ENCODE measurements around the gene MAFF.
"Not testable (repeated sequence)": the region's sequence is repeated elsewhere in the genome, so short reads cannot be mapped to it uniquely, and the experiment has no call there.

Gene MAFF

DNA sequence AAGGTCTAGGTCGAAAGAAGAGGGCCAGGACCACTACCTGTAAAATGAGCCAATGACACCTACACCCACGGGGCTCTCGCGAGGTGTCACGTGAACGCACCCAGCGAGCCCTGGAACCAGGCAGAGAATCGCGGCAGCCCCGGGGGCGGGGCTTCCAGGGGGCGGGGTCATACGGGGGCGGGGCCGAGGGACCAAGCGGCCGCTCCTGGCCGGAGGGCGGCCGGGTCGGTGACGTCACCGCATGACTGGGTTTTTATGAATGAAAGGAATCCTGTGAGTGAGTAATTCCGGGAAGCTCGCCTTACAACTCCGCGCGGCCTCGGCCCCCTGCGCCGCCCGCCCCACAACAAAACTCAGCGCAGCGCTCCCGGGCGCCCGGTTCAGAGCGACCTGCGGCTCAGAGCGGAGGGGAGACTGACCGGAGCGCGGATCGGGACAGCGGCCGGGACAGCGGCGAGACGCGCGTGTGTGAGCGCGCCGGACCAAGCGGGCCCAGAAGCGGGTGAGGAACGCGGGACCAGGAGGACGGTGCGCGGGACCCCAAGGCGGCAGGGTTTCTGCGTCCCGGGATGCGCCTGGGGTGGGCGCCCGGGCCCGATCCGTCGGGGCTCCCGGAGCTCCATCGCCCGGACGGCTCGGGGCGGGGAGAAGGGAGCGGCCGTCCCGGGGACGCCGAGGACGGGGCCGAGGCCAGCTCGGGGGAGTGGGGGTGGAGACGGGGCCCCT lies at the start of gene MAFF:
Gene MAFF, plus strand, starts transcription at position 284 of the 726 bp plus-strand sequence. CDS start 11,860 bp downstream, outside the sequence.
- DNase-seq (ENCODE audit: low read depth in 2 of 2, low spot score in 1 of 2): peak; percentile 70 to 89

DNA sequence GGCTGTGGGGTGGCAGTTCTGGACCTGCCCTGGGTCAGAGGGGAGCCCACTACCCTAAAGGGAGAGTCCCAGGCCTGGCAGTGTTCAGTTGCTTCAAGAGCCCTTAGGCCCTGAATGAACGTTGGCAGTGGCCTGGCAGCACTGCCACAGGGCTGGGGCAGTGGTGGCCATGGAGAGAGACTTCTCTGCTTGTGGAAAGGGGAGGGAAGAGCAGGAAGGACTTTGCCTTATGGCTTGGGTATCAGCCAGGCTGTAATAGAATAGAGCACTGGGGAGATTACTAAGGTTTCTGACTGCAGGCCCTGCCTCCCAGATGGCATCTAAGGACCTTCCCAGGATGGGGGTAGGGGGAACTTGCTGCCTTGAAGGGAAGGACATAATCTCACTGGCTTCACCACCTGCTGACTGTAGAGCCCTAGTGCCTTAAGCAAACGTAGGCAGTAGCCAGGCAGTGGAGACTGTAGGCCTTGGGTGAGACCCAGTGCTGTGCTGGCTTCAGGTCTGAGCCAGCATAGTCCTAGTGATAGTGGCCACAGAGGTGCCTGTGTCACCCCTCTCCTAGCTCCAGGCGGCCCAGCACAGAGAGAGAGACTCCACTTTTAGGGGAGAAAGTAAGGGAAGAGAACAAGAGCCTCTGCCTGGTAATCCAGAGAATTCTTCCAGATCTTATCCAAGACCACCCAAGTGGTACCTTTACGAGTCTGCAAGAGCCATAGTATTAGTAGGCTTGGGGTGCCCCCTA lies 47.8 kb upstream of the MAFF start:
- DNase-seq (ENCODE audit: low read depth in 2 of 2, low spot score in 1 of 2): no peak

DNA sequence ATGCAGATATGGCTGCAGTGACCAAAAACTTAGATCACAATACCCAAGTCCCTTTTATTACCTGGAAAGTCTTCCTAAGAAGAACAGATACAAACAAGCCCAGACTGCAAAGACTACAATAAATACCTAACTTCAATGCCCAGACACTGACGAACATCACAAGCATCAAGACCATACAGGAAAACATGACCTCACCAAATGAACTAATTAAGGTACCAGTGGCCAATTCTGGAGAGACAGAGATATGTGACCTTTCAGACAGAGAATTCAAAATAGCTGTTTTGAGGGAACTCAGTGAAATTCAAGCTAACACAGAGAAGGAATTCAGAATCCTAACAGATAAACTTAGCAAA lies 47.3 kb upstream of the MAFF start:
- not testable (repeated sequence) for DNase-seq (ENCODE audit: low read depth in 2 of 2, low spot score in 1 of 2)

DNA sequence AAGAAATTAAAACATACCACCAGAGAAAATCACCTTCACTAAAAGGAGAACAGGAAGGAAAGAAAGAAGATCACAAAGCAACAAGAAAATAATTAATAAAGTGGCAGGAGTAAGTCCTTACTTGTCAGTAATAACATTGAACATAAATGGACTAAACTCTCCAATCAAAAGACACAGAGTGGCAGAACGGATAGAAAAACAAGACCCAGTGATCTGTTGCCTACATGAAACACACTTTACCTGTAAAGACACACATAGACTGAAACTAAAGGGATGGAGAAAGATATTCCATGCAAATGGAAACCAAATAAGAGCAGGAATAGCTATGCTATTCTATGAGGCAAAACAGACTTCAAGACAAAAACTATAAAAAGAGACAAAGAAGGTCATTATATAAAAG lies 46.1 kb upstream of the MAFF start:
- no peak for DNase-seq (ENCODE audit: low read depth in 2 of 2, low spot score in 1 of 2)

DNA sequence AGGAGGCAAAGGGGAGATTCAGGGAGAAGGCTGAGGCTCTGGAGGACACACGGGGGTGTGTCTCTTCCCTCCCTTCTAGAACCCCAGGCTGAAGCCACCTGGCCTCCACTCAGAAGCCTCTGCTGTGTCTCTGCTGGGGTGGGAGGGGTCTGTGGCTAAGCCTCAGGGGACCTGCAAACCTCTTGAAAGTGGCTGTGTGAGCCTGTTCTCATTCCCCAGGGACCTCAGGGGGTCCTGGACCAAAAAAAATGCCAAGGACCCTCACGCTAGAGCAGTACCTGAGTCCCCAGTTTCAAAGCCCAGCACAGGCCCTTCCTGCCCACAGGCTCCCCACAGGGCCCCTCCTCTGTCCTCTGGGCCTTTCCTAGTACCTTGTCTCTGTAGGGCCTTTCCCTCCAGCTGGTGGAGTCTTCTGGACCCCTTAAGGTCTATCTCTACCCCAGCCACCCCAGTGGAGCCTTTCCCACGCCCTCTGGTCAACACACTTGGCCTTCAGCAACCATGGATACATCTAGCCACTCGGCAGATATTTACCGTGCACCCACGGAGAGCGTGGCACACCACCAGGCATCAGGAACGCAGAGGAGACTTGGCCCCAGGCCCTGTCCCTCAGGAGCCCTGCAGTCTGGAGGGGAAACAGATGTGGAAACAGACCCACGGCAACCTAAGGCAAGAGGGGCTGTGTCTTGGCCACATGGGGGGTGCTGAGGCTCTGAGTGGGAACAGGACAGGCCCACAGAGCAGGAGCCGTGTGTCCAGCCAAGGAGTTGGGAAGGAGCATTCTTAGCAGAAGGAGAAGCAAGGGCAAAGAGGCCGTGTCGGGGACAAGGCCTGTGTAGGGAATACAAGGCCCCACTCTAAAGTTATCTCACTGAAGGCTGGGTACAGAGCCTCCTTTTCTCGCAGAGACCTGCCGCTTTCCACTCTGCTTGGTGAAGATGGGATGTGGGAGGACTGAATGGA lies 38.6 kb upstream of the MAFF start:
- DNase-seq (ENCODE audit: low read depth in 2 of 2, low spot score in 1 of 2): no peak

DNA sequence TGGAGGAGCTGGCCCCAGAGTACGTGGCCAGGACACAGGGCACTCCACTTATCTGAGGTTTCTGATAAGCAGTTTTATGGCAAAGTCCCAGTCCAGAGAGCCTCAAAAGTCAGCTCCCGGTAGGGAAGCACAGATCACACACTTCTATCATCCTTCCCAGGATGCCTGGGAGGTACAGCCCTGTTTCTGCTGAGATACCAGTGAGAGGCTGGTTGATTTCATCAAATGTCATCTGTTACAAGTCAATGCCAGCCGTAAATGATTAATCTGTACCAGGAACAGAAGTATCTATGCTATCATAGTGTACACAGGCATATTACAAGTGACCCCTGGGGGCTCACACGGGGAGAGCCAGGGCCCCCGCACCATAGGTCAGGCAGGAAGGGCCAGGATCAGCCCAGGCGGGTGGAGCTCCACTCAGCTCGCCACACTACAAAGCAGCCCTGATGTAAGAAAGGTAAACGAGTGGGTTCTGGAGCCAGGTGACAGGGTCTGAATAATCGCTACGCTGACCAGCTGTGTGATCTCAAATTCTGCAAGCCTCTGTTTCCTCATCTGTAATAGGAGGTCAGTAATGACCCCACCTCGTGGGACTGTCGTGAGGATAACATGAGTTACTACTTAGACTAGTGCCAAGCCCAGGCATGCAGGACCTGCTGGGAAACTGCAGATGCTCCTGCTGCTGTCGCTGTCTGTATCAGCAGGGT lies 37.8 kb upstream of the MAFF start:
- no peak for DNase-seq (ENCODE audit: low read depth in 2 of 2, low spot score in 1 of 2)

DNA sequence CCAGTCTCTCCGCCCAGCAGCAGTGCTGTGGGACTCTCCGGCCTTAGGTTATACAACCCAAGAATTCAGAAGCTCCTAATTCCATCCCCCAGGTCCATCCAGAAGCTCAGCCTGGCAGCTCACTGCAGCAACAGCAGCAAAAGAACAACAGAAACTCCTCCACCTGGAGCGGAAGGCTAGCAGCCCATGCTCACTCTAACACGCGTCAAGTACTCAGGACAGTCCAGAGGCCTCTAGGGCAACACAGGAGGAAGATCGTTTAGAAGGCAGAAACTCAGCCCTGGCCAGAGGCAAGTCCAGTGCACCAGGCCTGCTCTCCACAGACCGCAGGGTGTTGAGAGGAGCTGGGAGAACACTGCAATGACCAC lies 37.3 kb upstream of the MAFF start:
- DNase-seq (ENCODE audit: low read depth in 2 of 2, low spot score in 1 of 2): no peak

DNA sequence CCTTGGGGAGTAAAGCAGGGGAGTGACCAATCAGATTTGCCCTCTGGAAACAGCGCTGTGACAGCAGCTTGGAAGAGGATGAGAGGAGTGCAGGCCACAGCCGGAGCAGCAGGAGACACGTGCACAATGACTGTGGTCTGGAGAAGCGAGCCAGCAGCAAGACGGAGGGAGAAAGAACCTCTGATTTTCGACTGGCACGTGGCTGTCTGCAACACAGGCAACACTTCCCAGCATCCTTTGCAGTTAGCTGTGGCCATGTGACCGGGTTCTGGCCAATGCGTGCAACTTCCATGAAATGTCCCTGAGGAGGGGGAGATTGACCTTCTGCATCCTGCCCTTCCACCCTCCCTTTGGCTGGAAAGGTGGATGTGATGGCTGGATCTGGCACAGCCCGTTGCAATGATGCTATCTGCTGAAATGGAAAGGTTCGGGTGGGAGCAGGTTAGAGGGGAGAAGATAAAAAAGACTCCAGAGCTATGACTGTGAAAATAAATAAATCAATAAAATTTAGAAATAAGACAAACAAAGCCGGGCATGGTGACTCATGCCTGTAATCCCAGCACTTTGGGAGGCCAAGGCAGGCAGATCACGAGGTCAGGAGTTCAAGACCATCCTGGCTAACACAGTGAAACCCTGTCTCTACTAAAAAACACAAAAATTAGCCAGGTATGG lies 35.7 kb upstream of the MAFF start:
- DNase-seq (ENCODE audit: low read depth in 2 of 2, low spot score in 1 of 2): no peak

DNA sequence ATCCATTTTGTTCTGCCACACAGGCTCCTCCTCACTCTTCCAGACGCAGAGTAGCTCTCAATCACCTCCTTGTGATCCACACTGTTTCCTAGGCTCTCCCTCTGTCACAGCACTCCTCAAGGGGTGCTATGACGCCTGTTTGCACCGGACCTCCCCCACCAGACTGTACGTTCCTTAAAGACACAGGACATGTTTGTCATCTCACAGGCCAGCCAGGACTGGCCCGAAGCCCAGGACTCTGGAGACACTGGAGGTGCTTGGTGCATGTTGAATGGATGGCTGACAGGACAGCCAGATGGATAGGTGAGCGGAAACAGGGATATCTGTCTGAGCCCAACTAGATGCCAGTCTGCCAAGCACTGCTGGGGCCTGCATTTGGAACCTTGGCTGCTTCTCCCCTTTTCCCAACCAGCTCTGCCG lies 33.8 kb upstream of the MAFF start:
- no peak for DNase-seq (ENCODE audit: low read depth in 2 of 2, low spot score in 1 of 2)

DNA sequence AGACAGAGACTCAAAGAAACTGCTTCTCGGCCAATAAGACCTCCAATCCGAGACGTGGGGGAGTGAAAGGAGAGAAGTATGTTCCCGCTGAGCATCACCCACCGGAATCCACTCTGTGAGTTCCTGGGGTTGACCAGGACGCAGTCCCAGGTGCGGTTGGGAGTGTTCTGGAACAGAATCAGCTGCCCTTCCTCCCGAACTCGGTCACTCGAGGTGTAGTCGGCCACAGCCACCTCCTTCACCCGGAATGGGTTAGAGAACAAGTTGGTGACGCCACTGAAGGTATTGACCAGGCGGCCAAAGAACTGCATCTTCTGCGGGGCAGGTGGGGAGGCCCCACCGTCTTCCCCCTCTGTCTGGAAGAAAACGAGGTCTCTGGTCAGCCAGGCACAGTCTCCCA lies 32.7 kb upstream of the MAFF start:
- DNase-seq (ENCODE audit: low read depth in 2 of 2, low spot score in 1 of 2): no peak

DNA sequence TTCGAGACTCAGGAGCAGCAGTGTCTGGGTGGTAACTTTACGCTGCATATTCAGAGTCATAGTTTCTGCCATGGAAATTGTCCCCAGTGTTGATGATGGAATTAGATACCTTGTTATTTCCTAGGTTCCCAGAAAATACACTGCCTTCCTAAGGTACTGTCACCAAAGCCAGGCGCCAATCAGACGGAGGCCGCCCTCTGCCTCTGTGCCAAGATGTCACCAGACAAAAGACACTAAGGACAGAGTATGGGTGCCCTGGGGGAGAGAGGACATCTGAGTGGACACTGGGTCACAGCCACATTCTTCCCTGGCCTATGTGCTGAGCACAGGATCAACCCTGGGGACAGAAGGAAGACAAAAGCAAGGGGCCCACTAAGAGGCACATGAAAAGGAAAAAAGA lies 31.3 kb upstream of the MAFF start:
- no peak for DNase-seq (ENCODE audit: low read depth in 2 of 2, low spot score in 1 of 2)

DNA sequence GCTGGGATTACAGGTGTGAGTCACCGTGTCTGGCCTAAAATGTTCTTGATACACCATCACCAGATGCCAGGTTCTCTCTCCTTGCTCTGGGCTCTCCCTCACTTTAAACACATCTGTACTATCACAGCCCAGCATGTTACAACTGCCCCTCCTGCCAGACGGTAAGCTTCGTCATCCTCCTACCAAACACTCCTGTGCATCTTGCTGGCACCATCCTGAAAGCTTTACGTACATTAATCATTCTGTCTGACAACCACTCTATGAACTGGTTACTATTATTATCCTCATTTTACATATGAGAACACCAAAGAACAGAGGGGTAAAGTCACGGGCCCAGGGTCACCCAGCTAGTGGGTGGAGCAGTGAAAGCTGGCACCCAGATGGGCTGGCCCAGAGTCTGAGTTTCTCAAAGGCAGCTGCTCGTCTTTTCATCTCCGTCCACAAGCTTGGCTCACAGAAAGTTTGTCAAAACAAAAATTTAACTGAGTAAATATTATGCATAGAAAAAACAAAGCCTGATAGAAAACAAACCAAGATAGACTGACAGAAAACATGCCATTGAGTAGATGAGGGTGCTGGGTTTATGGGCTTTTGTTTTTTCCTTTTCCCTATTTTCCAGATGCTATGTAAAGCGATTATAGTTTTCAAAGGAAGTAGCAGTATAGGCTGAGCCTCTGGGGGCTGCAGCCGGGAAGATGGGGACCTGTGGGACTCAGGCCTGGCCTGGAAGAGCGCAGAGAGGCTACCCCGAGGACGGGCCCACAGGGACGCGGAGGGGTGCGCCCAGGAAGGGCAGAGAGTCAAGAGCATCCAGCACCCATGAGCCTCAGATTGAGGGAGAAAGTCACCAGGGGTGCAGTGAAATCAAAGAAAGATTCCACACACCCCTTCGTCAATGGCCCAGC lies 29.6 kb upstream of the MAFF start:
- DNase-seq (ENCODE audit: low read depth in 2 of 2, low spot score in 1 of 2): no peak

DNA sequence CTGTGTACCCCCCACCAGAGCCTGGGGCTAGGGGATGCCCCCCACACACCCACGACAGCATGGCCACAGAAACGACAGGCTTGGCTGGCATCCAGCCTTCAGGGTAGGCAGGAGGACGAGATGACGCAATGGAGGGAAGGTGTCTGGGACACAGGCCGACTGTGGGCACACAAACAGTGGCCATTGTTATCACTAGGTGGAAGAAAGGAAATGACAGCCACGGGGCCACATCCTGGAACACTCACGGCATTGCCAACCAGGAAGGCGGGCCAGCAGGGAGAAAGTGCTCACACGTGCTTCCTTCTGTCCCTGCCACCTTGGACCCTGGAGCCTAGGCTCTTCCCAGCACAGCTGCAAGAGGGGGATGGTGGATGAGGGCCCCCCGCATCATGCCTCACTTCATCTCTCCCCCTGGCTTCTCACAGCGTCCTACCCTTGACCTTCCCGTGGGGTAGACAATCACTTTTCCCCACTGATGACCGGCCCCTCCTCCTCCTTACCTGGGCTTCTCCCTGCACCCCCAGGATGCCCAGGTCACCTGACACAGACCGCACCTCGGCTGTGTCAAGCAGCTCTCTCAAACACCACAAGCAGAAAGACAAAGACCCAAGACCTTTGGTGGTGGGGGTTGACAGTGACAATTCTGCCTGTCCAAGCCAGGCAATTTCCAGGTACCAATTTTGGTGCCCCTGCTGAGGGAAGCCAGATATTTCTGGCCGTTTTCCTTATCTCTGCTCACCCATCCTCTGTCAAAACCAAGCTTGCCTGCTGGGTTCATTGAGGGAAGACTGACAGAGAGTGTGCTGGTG lies 28.8 kb upstream of the MAFF start:
- DNase-seq (ENCODE audit: low read depth in 2 of 2, low spot score in 1 of 2): peak in 1 of 2 donors; percentile 47

DNA sequence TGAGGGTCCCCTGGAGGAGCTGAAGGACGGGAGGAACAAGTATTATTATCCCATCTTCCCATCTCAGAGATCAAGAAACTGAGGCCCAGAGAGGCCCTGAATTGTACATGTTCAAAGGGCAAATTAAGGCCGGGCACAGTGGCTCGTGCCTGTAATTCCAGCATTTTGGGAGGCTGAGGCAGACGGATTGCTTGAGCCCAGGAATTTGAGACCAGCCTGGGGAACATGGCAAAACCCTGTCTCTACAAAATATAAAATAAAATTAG lies 28.2 kb upstream of the MAFF start:
- no peak for DNase-seq (ENCODE audit: low read depth in 2 of 2, low spot score in 1 of 2)

DNA sequence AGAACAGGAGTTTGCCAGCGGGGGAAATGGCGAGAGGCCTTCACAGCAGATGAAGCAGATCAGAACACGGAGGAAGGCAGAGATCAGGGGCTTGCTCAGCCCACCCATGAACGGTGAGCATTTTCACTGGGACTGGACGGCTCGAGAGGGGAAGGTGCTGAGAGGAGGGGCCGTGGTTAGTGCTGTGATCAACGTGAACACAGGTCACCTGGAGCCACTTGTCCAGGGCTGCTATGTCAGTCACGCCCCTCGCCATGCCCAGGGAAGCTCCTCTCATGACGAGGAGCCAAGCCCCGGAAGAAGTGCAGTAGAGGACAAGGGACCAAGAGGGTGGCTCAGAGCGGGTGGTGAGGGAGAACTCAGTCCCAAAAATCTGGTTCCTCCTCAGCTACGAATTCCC lies 27.2 kb upstream of the MAFF start:
- DNase-seq (ENCODE audit: low read depth in 2 of 2, low spot score in 1 of 2): no peak

DNA sequence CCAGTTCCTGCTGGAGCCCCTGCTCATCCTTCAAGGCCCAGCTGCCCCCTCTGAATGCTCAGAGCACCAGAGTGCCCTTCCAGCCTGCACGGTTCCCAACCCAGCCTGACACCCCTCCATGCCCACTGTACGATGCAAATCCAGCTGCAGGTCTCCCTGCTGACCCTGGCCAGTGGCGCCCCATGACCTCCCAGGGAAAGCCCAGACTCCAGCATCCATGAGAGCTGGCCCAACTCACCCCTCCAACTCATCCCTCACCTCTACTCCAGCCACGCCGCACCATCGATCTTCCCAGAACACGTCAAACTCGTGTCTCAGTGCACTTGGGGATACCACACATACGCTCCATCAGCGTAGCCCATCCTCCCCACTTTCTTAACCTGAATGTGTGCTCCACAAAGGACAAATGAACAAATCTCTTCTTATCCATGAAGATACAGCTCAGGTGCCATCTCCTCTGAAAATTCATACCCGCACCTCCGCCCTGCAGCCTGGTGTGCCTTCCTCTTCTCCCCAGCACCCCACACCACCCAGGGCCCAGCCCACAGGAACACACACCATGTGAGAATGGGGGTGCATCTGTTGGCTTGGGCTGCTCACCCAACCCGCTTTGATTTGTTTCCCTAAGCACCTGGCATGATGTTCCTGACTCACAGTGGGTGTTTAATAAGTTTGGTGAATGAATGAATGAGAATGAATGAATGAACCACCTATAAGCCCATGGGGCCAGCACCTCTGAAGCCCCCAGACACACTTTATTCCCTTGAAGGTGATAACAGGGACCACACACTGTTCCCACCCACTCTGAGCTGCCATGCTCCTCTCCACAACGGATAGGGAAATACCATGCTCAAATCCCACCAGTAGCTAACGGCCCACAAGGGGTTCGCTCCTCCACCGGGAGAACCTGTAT lies 26.3 kb upstream of the MAFF start:
- no peak for DNase-seq (ENCODE audit: low read depth in 2 of 2, low spot score in 1 of 2)

DNA sequence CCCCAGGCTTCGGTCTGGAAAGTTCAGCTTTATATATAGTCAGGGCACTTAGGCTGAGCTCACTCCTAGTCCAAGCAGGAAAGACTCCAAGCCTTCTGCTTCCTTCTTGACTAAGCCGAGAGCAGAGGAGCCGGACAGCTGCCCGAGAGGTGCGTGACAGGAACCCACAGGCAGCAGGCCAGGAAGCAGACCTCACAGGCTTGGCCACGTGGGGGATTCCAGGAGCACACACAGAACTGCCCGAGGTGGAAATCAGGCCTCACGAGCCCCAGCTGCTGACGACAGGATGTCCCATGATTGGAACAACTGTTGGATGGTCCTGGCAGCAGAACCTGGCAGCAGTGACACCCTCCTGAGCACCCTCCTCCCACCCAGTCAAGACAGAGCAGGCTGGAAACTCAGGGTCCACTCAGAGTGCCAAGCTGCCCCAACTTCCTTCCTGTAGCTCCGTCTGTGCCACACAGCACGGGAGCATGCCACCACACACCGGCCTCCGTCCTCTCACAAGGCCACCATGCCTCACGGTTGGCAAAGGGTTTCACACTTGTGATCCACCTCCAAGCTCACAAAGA lies 25.5 kb upstream of the MAFF start:
- peak in 1 of 2 donors; percentile 43 for DNase-seq (ENCODE audit: low read depth in 2 of 2, low spot score in 1 of 2)

DNA sequence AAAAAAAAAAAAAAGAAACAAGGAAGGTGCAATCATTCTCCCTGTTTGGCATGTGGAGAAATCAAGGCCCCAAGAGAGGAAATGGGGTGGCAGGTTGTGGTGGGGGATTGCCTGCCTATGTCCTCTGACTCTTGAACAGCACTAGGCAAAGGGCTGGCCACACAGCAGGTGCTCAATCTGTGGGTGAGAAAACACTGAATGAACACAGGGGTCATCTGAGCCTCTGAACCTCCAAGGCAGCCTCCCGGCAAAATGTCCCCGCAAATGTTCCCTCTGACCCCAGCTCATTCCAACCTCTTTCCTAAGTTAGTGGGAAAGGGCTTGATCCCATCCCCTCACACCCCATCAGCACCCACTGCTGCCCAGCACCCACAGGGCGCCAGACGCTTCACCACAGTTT lies 24.8 kb upstream of the MAFF start:
- no peak for DNase-seq (ENCODE audit: low read depth in 2 of 2, low spot score in 1 of 2)

Data from stimulated activated CD8-positive, alpha-beta memory T cell treated with anti-CD3 and anti-CD28 coated beads, Interleukin-4, amount 100 ng/mL, for 4 hours (primary cell).